SU-DHL-6 (cell line): ENCODE results near the gene ATOH8.

Experiments used
- H2AFZ ChIP-seq: fragments of 200-600 bp; sonication (generic); 2 replicates; pipeline ENCODE4 v1.6.1; 2014; ENCODE audit warnings: low read depth, mild to moderate bottlenecking, moderate library complexity, mixed read lengths, antibody characterized with exemption, low read length; ENCODE audit not compliant: severe bottlenecking
- H3F3A ChIP-seq: fragments of 200-600 bp; shearing (Covaris generic); 2 replicates; pipeline ENCODE4 v1.6.0; 2016; ENCODE audit warnings: antibody characterized with exemption, mild to moderate bottlenecking; ENCODE audit not compliant: insufficient read depth
- H3K27ac ChIP-seq: fragments of 200-600 bp; sonication (generic); 2 replicates; pipeline ENCODE4 v1.5.1; 2016; ENCODE audit warnings: low read depth, mild to moderate bottlenecking, low read length, moderate library complexity, mixed read lengths
- H3K27me3 ChIP-seq: fragments of 200-600 bp; sonication (generic), shearing (Covaris generic); 2 replicates; pipeline ENCODE4 v1.6.0; 2014; ENCODE audit warnings: mild to moderate bottlenecking, low read length
- H3K36me3 ChIP-seq: fragments of 200-600 bp; sonication (generic); 2 replicates; pipeline ENCODE4 v1.6.1; 2014; ENCODE audit warnings: mild to moderate bottlenecking, low read length, mixed read lengths
- H3K4me2 ChIP-seq: fragments of 300-600, 200-600 bp; shearing (Covaris generic), sonication (generic); 2 replicates; pipeline ENCODE4 v1.6.0; 2014; ENCODE audit warnings: low read length, low read depth, mild to moderate bottlenecking; ENCODE audit not compliant: poor library complexity, severe bottlenecking
- H3K4me3 ChIP-seq: fragments of 200-600 bp; sonication (generic); 2 replicates; pipeline ENCODE4 v1.5.1; 2014; ENCODE audit warnings: antibody characterized with exemption, low read length, mild to moderate bottlenecking, mixed read lengths; ENCODE audit not compliant: insufficient read depth, poor library complexity, severe bottlenecking
- H3K79me2 ChIP-seq: fragments of 200-600 bp; sonication (generic); 2 replicates; pipeline ENCODE4 v1.6.1; 2014; ENCODE audit warnings: mild to moderate bottlenecking, low read length, moderate library complexity; ENCODE audit not compliant: insufficient read depth
- H3K9ac ChIP-seq: fragments of 200-600 bp; sonication (generic); 2 replicates; pipeline ENCODE4 v1.7.0; 2014; ENCODE audit warnings: mild to moderate bottlenecking, low read length
- H3K9me2 ChIP-seq: fragments of 200-600 bp; sonication (generic); replicated peaks from 2 replicates; pipeline ENCODE4 v1.6.1; 2014; ENCODE audit warnings: low read length; ENCODE audit not compliant: insufficient read depth
- H3K9me3 ChIP-seq: fragments of 200-600 bp; sonication (generic); 2 replicates; pipeline ENCODE4 v1.6.1; 2014; ENCODE audit warnings: low read length, mixed read lengths; ENCODE audit not compliant: insufficient read depth
- H4K20me1 ChIP-seq: fragments of 200-600 bp; sonication (generic); 2 replicates; pipeline ENCODE4 v1.6.1; 2014; ENCODE audit warnings: low read depth, mild to moderate bottlenecking, antibody characterized with exemption, low read length, moderate library complexity, mixed read lengths
- CTCF ChIP-seq: fragments of 200-600 bp; sonication (generic); IDR thresholded peaks from one replicate; pipeline ENCODE4 v1.5.1; 2017; ENCODE audit warnings: antibody characterized with exemption, mild to moderate bottlenecking, low read length, moderate library complexity; ENCODE audit not compliant: insufficient read depth, poor library complexity, severe bottlenecking
- EZH2phosphoT487 ChIP-seq: fragments of 200-600 bp; sonication (generic), shearing (Covaris generic); conservative IDR thresholded peaks from 2 replicates; pipeline ENCODE4 v1.6.1; 2018; ENCODE audit warnings: mild to moderate bottlenecking, antibody characterized with exemption, low read length, moderate library complexity, mixed read lengths

Gene ATOH8

GRCh38 chr2:85707304-85707703 is 46.5 kb upstream of the ATOH8 start:
- Histone ChIP-seq H4K20me1 (no peaks in the 10 kb centered on the region), H3K9me2 (no peaks in the 10 kb centered on the region), H2AFZ (peak overlapping the region; percentile 15), H3K4me3 (no peak overlapping the region), H3K27me3 (no peaks in the 10 kb centered on the region), H3K9ac (no peak overlapping the region), H3F3A (no peaks in the 10 kb centered on the region), H3K36me3 (no peaks in the 10 kb centered on the region), H3K9me3 (no peaks in the 10 kb centered on the region), H3K4me2 (no peak overlapping the region), H3K79me2 (no peaks in the 10 kb centered on the region), H3K27ac (no peak overlapping the region)
- TF ChIP-seq CTCF (peak; percentile 86), EZH2phosphoT487 (no peak)

GRCh38 chr2:85708641-85709040 is 45.1 kb upstream of the ATOH8 start:
- Histone ChIP-seq H3K79me2 (no peaks in the 10 kb centered on the region), H3K36me3 (no peaks in the 10 kb centered on the region), H3K9me3 (no peaks in the 10 kb centered on the region), H3K9ac (no peak overlapping the region), H4K20me1 (no peaks in the 10 kb centered on the region), H3K4me3 (no peak overlapping the region), H3K27ac (no peak overlapping the region), H2AFZ (no peak overlapping the region), H3F3A (no peaks in the 10 kb centered on the region), H3K4me2 (no peak overlapping the region), H3K27me3 (no peaks in the 10 kb centered on the region), H3K9me2 (no peaks in the 10 kb centered on the region)
- TF ChIP-seq CTCF, result no peak
- no peak for TF ChIP-seq EZH2phosphoT487

DNA sequence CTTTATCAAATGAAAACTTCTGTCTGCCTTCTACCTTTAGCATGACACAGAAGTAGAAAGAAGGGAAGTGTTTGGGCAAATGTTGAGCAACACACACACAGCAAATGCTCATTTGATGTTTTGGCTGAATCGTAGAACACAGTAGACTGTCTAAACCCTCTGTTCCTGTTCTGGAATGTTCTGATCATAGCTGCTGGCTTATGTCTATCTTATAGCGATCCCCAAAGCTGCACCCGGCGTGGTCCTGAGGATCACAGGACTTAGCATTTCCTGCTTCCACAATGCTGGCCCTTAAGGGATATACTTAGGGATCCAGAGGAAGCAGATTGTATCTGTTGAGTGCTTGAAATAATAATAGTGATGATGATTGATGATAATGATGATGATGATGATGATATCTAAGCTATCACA is 44.4 kb upstream of the ATOH8 start:
- Histone ChIP-seq H3F3A (no peaks in the 10 kb centered on the region), H3K79me2 (no peaks in the 10 kb centered on the region), H3K9ac (no peak overlapping the region), H3K9me3 (no peaks in the 10 kb centered on the region), H3K27me3 (no peaks in the 10 kb centered on the region), H3K9me2 (no peaks in the 10 kb centered on the region), H3K36me3 (no peaks in the 10 kb centered on the region), H3K4me3 (no peak overlapping the region), H3K27ac (no peak overlapping the region), H4K20me1 (no peaks in the 10 kb centered on the region), H3K4me2 (no peak overlapping the region), H2AFZ (no peak overlapping the region)
- TF ChIP-seq CTCF (no peak), EZH2phosphoT487 (no peak)
